Calu3 (cell line): Measurements from ENCODE around the gene L3MBTL1. TPM values are rescaled to one million over a fixed set of nuclear protein-coding genes. Genes with fewer than 3 reads are reported as not detected.
A peak's percentile ranks its signal among the peaks of the same experiment; 100 is the strongest.

Source experiments
- BruUV-seq: library from RNA; stranded (reverse); fragments of 400-500 nt; replicated peaks from 2 replicates; lab custom pipeline; 2021; lab: Mats Ljungman, UMichigan
- CTCF ChIA-PET: fragments of 300-600 bp; sonication (Branson Sonifier 250); formaldehyde crosslinking; loops from one replicate; lab custom pipeline; 2022; ENCODE audit warnings: antibody characterized with exemption; lab: Charles Lee
- DNase-seq: peaks from one replicate; pipeline ENCODE4 v3.0.0; 2022
- H3K27ac Mint-ChIP-seq: one replicate; pipeline ENCODE4 v1.8.0; 2022; ENCODE audit warnings: mixed read lengths; ENCODE audit not compliant: unreplicated experiment
- H3K27me3 Mint-ChIP-seq: one replicate; pipeline ENCODE4 v1.8.0; 2022; ENCODE audit warnings: mixed read lengths; ENCODE audit not compliant: unreplicated experiment
- H3K36me3 Mint-ChIP-seq: one replicate; pipeline ENCODE4 v1.8.0; 2022; ENCODE audit warnings: mild to moderate bottlenecking, moderate library complexity, mixed read lengths; ENCODE audit not compliant: insufficient read depth, unreplicated experiment
- H3K4me1 Mint-ChIP-seq: one replicate; pipeline ENCODE4 v1.8.0; 2022; ENCODE audit warnings: mild to moderate bottlenecking, low read depth, mixed read lengths; ENCODE audit not compliant: unreplicated experiment
- H3K4me3 Mint-ChIP-seq: one replicate; pipeline ENCODE4 v1.8.0; 2022; ENCODE audit warnings: mild to moderate bottlenecking, low read depth, moderate library complexity, mixed read lengths; ENCODE audit not compliant: unreplicated experiment
- H3K9me3 Mint-ChIP-seq: one replicate; pipeline ENCODE4 v1.8.0; 2022; ENCODE audit warnings: low read depth, mixed read lengths; ENCODE audit not compliant: unreplicated experiment
- CTCF ChIP-seq: fragments of 200-600 bp; IDR thresholded peaks from one replicate; pipeline ENCODE4 v1.8.0; 2022; ENCODE audit warnings: antibody characterized with exemption; ENCODE audit not compliant: unreplicated experiment
- intact Hi-C: fragments of 100-400 bp; cut with micrococcal nuclease; formaldehyde crosslinking; loops from one replicate; pipeline ENCODE4 v1.10.0; 2022; ENCODE audit not compliant: unreplicated experiment
- total RNA-seq: library from RNA; stranded (reverse); gene quantifications from 2 replicates; pipeline ENCODE4 v1.2.3, GENCODE V29; 2022

Gene L3MBTL1
- total RNA-seq, 1 experiment from 2014 or later = 42.3 TPM

GRCh38 chr20:43559147-43559987 lies 51.9 kb downstream of the L3MBTL1 start:
- peak overlapping the region; percentile 70 for H3K27ac Mint-ChIP-seq
- intact Hi-C loops = loop anchor here (2.0 kb wide), 1 partner anchor 31 kb away; the partner anchor contains the start of gene IFT52
- TSS peak; percentile 47 for BruUV-seq
- no peak for TF ChIP-seq CTCF
- H3K27me3 Mint-ChIP-seq = no peaks in the 10 kb centered on the region
- H3K4me3 Mint-ChIP-seq = peak overlapping the region; percentile 73
- peak; percentile 22 for DNase-seq
- peaks cover 21% of the 10 kb centered on the region for H3K36me3 Mint-ChIP-seq
- peaks cover 55% of the 10 kb centered on the region for H3K4me1 Mint-ChIP-seq
- H3K9me3 Mint-ChIP-seq = no peaks in the 10 kb centered on the region
- CTCF ChIA-PET = interaction anchor here (0.6 to 2.6 kb wide), 14 partner anchors 9 to 1693 kb away, joined by 3 to 23 read pairs (median 6); partner anchors contain the start of gene IFT52

- H3K9me3 Mint-ChIP-seq = no peaks in the 10 kb centered on the region
- BruUV-seq = no TSS peak
Measured at GRCh38 chr20:43560974-43561373, 53.5 kb downstream of the L3MBTL1 start.

GRCh38 chr20:43563429-43563828 lies 55.9 kb downstream of the L3MBTL1 start:
- intact Hi-C loops = no loop called here
- no peak overlapping the region for H3K4me3 Mint-ChIP-seq
- DNase-seq = no peak
- no peaks in the 10 kb centered on the region for H3K9me3 Mint-ChIP-seq
- peaks cover 12% of the 10 kb centered on the region for H3K36me3 Mint-ChIP-seq
- no peak overlapping the region for H3K27ac Mint-ChIP-seq
- peaks cover 32% of the 10 kb centered on the region for H3K4me1 Mint-ChIP-seq
- CTCF ChIA-PET = interaction anchor here (0.6 to 0.7 kb wide), 2 partner anchors 107 to 110 kb away, joined by 4 to 7 read pairs; no protein-coding TSS in a partner anchor
- H3K27me3 Mint-ChIP-seq = no peaks in the 10 kb centered on the region
- BruUV-seq = no TSS peak
- TF ChIP-seq CTCF = no peak

More at GRCh38 chr20:43560974-43561373, 53.5 kb downstream of the L3MBTL1 start:
- CTCF ChIA-PET = interaction anchor here (1.2 kb wide), 1 partner anchor 47 kb away, joined by 7 read pairs; no protein-coding TSS in a partner anchor
- TF ChIP-seq CTCF = no peak
- intact Hi-C loops = no loop called here
- peaks cover 53% of the 10 kb centered on the region for H3K4me1 Mint-ChIP-seq
- peak overlapping the region; percentile 8 for H3K4me3 Mint-ChIP-seq
- H3K27ac Mint-ChIP-seq = no peak overlapping the region
- no peaks in the 10 kb centered on the region for H3K27me3 Mint-ChIP-seq
- H3K36me3 Mint-ChIP-seq = peaks cover 21% of the 10 kb centered on the region
- DNase-seq = no peak

- Mint-ChIP-seq H3K9me3 (no peaks in the 10 kb centered on the region), H3K27me3 (no peaks in the 10 kb centered on the region), H3K4me1 (peaks cover 26% of the 10 kb centered on the region), H3K4me3 (no peak overlapping the region), H3K27ac (no peak overlapping the region), H3K36me3 (peaks cover 7% of the 10 kb centered on the region)
- CTCF ChIA-PET = interaction anchor here (0.7 kb wide), 1 partner anchor 109 kb away, joined by 4 read pairs; no protein-coding TSS in a partner anchor
- intact Hi-C loops = no loop called here
- no peak for TF ChIP-seq CTCF
- BruUV-seq = no TSS peak
- no peak for DNase-seq
Measured at GRCh38 chr20:43563991-43564390, 56.5 kb downstream of the L3MBTL1 start.
